ENCODE results near the gene OPCML.

Gene OPCML

DNA sequence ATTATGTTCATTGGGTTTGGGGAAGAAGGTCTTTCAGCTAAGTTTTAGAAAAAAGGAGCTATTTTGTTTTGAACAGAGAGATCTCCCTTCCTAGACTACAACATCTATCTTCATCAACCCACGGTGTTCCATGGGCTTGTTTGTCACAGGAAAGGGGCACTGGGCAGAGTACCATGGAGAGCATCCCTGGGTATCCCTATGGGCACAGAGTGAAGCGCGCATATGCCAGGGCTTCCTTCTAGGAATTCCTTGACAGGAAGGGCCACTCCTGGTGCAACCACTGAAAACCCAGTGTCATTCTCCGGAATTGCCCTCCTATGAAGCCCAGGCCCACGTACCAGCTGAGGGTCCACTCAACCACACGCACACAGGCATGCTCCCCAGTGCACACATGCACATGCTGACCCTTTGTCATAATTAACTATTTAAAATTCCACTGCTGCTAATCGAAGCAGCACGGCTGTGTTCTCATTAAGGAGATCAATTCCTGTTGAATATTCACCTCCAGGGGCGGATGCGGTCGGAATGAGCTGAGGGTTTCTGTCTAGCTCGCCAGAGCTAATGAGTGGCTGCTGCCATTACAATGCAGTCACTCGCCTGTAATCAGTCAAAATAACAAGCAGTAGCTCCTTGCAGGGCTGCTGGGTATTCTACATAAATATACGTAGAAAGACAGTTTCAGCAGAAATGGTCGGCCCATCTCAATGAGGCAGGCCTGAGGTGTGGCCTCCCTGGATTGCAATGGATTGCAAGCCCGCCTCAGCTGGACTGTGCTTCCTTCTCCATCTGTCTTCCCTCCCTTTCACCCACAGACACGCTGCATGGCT lies 512.5 kb downstream of the OPCML start:
- DNase-seq (ENCODE audit: low read depth) = no peak
- TF ChIP-seq, protein P1, sequence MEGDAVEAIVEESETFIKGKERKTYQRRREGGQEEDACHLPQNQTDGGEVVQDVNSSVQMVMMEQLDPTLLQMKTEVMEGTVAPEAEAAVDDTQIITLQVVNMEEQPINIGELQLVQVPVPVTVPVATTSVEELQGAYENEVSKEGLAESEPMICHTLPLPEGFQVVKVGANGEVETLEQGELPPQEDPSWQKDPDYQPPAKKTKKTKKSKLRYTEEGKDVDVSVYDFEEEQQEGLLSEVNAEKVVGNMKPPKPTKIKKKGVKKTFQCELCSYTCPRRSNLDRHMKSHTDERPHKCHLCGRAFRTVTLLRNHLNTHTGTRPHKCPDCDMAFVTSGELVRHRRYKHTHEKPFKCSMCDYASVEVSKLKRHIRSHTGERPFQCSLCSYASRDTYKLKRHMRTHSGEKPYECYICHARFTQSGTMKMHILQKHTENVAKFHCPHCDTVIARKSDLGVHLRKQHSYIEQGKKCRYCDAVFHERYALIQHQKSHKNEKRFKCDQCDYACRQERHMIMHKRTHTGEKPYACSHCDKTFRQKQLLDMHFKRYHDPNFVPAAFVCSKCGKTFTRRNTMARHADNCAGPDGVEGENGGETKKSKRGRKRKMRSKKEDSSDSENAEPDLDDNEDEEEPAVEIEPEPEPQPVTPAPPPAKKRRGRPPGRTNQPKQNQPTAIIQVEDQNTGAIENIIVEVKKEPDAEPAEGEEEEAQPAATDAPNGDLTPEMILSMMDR (conservative IDR thresholded peaks at IDR 0.05; ENCODE audit: low read length) = no peak
- H3K4me3 ChIP-seq (ENCODE audit: low read length) = no peak overlapping the region

DNA sequence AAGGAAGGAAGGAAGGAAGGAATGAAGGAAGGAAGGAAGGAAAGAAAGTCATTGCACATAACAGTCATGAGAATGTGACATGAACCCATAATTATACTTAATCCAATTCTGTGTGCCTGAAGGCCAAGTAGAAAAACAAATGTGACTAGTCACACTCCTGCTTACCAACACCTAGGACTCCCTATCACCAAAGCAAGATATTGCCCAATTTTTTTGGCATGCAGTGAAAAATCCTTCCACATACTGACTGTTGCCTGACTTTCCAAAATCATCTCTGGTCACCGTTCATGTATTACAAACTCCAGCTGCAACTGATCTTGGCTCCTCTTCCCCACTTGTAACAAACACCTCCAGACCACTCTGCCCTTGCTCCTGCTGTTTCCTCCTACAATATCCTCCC lies 516.8 kb downstream of the OPCML start:
- no peak for DNase-seq (ENCODE audit: low read depth)
- TF ChIP-seq, protein P1 (conservative IDR thresholded peaks at IDR 0.05; ENCODE audit: low read length) = no peak
- H3K4me3 ChIP-seq (ENCODE audit: low read length) = no peak overlapping the region

DNA sequence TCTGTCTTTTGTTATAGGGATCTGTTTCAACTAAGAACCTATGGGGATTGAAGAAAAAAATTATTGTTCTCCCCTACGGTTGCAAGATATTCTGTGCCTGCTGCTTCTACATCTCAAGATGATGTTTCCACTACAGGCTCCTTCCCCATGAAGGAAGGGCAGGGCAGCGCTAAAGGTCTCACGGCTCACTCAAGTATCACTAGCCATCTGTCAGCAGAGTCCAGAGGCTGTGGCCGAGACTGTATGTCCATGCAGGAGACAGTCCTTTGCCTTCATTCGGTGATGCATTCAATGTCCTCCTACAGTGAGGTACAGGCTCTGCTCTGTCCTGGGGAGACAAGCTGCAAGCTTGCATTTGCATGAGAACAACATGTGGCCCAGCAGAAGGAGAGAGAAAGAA lies 518.0 kb downstream of the OPCML start:
- no peak for DNase-seq (ENCODE audit: low read depth)
- TF ChIP-seq, protein P1 (conservative IDR thresholded peaks at IDR 0.05; ENCODE audit: low read length) = no peak
- no peak overlapping the region for H3K4me3 ChIP-seq (ENCODE audit: low read length)

DNA sequence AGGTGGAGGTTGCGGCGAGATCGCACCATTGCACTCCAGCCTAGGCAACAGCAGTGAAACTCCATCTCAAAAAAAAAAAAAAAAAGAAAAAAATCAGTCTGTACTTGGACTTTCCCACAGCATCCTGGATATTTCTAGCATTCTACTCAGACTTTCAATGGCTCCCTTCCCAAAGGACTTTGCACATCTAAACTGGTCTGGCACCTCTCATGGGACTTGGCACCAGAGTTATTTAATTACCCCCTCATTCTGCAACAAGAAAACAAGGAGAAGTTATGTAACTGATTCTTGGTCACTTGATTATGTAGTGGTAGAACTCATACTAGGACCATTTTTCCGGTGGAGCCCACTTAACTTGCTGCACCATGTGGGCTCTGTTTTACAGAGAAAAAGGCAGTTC lies 519.5 kb downstream of the OPCML start:
- TF ChIP-seq, protein P1 (conservative IDR thresholded peaks at IDR 0.05; ENCODE audit: low read length) = no peak
- H3K4me3 ChIP-seq (ENCODE audit: low read length) = no peak overlapping the region
- DNase-seq (ENCODE audit: low read depth) = no peak

DNA sequence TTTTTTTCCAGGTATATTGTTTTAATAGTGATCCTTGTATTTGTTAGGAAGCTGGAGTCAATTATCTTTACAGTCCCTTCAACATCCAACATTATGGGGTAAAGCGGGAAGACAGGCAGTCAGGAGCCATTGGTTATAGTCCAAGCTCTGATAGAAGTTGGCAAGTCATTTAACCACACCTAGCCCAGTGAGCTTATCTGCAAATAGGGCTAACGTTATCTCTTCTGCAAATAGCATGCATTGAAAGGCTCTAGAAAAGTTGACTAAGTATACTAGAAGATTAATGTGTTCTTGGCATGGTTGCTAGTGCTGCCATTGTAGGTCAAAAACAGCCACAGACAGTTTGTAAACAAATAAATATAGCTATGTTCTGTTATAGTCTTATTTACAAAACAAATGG lies 520.7 kb downstream of the OPCML start:
- TF ChIP-seq, protein P1 (conservative IDR thresholded peaks at IDR 0.05; ENCODE audit: low read length) = no peak
- no peak for DNase-seq (ENCODE audit: low read depth)
- H3K4me3 ChIP-seq (ENCODE audit: low read length) = no peak overlapping the region

DNA sequence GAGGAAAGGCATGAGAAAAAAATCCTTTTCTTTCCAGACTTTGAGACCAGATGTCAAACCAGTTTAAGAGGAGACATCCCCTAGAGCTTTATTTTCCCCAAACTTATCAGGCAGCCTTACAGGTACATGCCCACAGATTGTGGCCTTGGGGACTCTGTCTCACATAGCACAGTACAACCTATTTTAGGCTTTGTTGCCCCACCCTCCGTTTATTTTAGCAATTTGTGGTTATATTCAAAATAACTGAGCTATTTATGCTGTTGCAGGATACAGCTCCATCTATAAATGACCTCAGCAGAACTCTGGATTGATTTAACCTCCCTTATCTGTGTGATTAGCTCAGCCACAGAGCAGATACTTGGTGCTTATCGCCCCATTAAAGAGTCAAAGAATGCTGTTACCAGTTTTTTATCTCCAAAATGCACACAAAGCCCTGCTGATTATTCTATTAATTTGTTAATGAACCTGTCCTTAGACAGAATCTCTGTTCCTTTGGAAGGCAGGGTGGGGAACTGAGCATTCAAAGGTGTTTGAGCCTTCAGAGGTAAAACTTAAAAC lies 525.2 kb downstream of the OPCML start:
- TF ChIP-seq, protein P1 (conservative IDR thresholded peaks at IDR 0.05; ENCODE audit: low read length) = no peak
- H3K4me3 ChIP-seq (ENCODE audit: low read length) = no peak overlapping the region
- DNase-seq (ENCODE audit: low read depth) = no peak

DNA sequence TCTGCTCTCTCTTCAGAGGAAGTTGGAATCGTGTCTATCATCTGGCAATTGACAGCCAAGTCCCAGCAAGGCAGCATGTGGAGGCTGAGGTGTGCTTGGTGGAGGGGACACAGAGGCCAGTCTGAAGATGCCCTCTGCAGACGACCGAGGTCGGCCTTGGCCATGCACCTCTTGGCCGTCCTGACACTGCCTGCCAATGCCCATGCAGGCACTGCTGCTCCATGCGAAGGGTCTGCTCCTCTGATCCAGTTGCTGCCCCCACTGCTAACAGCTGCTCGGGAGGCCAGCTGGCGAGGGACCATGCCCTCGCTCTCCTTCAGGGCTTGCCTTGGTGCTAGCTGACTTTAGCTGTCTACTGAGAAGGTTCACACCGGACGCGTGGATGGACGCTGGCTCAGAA lies 527.9 kb downstream of the OPCML start:
- no peak overlapping the region for H3K4me3 ChIP-seq (ENCODE audit: low read length)
- DNase-seq (ENCODE audit: low read depth) = no peak
- TF ChIP-seq, protein P1 (conservative IDR thresholded peaks at IDR 0.05; ENCODE audit: low read length) = no peak

Measured in AG10803 (cell line).